Stimulated activated CD4-positive, alpha-beta T cell treated with anti-CD3 and anti-CD28 coated beads, Interleukin-1b, Interleukin-23, amount 100 ng/mL, for 48 hours (primary cell): ENCODE data around the gene GAPDHS.

ENCODE experiments used
- DNase-seq: peaks from one replicate; pipeline ENCODE4 v3.0.0-alpha.2; 2020

The GAPDHS gene

GRCh38 chr19:35533201-35533821 is at the start of gene GAPDHS:
Gene GAPDHS (plus strand): TSS chr19:35533456. CDS start chr19:35533528, 72 bp downstream.
- DNase-seq, result no peak

- peak; percentile 32 for DNase-seq
These were observed 48.8 kb upstream of the GAPDHS start for GRCh38 chr19:35484252-35485036.

- DNase-seq, result no peak
These were observed 47.0 kb upstream of the GAPDHS start for GRCh38 chr19:35486268-35486708.

GRCh38 chr19:35487656-35488182 is 45.5 kb upstream of the GAPDHS start:
- DNase-seq, result no peak

- DNase-seq, result no peak
These were observed 44.6 kb upstream of the GAPDHS start for GRCh38 chr19:35488677-35489076.

GRCh38 chr19:35490364-35490763 is 42.9 kb upstream of the GAPDHS start, which contains the start of gene KRTDAP:
Gene KRTDAP (minus strand): TSS chr19:35490464. CDS start chr19:35490442, 22 bp downstream.
- DNase-seq, result no peak

GRCh38 chr19:35491836-35492360 is 41.4 kb upstream of the GAPDHS start:
- no peak for DNase-seq

- DNase-seq, result no peak
These were observed 39.3 kb upstream of the GAPDHS start for GRCh38 chr19:35493971-35494370.

GRCh38 chr19:35495107-35496064 is 37.9 kb upstream of the GAPDHS start:
- DNase-seq, result peak; percentile 82

GRCh38 chr19:35497406-35497805 is 35.9 kb upstream of the GAPDHS start:
- no peak for DNase-seq

GRCh38 chr19:35498220-35498619 is 35.0 kb upstream of the GAPDHS start:
- no peak for DNase-seq

- no peak for DNase-seq
These were observed 34.2 kb upstream of the GAPDHS start for GRCh38 chr19:35498984-35499527.

- no peak for DNase-seq
These were observed 32.6 kb upstream of the GAPDHS start for GRCh38 chr19:35500611-35501010.

- no peak for DNase-seq
These were observed 31.6 kb upstream of the GAPDHS start for GRCh38 chr19:35501684-35502083.

GRCh38 chr19:35502751-35503150 is 30.5 kb upstream of the GAPDHS start:
- DNase-seq, result no peak

- DNase-seq, result no peak
These were observed 27.2 kb upstream of the GAPDHS start for GRCh38 chr19:35506011-35506410.

GRCh38 chr19:35507561-35507960 is 25.7 kb upstream of the GAPDHS start:
- DNase-seq, result no peak

GRCh38 chr19:35508129-35508528 is 25.1 kb upstream of the GAPDHS start:
- DNase-seq, result no peak

GRCh38 chr19:35509018-35509652 is 24.1 kb upstream of the GAPDHS start:
- DNase-seq, result peak; percentile 46

- DNase-seq, result peak; percentile 65
These were observed 23.2 kb upstream of the GAPDHS start for GRCh38 chr19:35509861-35510625.

- DNase-seq, result no peak
These were observed 22.7 kb upstream of the GAPDHS start for GRCh38 chr19:35510626-35510964.
